ENCODE results near the gene SLC34A3. TPM values are rescaled to one million over a fixed set of nuclear protein-coding genes. Genes with fewer than 3 reads are reported as not detected.

The SLC34A3 gene
- total RNA-seq, 4 donors from 2014 or later = not detected

- TF ChIP-seq CTCF (IDR thresholded peaks at IDR 0.05) = no peak
- TF ChIP-seq POLR2AphosphoS5 (IDR thresholded peaks at IDR 0.05) = no peak
- TF ChIP-seq POLR2A (IDR thresholded peaks at IDR 0.05; ENCODE audit: low read depth) = no peak
- no peak for TF ChIP-seq EP300 (IDR thresholded peaks at IDR 0.05)
- intact Hi-C loops (cut with DNase I) = no loop called here
- no peak for DNase-seq (ENCODE audit: extremely low spot score)
- no peaks in the 10 kb centered on the region for H3K9me3 ChIP-seq
- H3K36me3 ChIP-seq = no peaks in the 10 kb centered on the region
- no peak overlapping the region for H3K4me3 ChIP-seq
- H3K4me1 ChIP-seq = peaks cover 2 to 19% (median 13%) of the 10 kb centered on the region in 4 donors
- H3K27ac ChIP-seq (replicated peaks in 1 of 4) = no peak overlapping the region
- WGBS = 64% methylated on average over 25 of the region's 27 CpGs
- peaks cover 0 to 78% (median 44%) of the 10 kb centered on the region in 4 donors for H3K27me3 ChIP-seq
Measured at GRCh38 chr9:137228968-137229896, 1.5 kb upstream of the SLC34A3 start.

GRCh38 chr9:137229903-137230704 lies 597 bp upstream of the SLC34A3 start:
- no peaks in the 10 kb centered on the region for H3K36me3 ChIP-seq
- no peak for DNase-seq (ENCODE audit: extremely low spot score)
- intact Hi-C loops (cut with DNase I) = no loop called here
- H3K4me1 ChIP-seq = peaks cover 0 to 19% (median 11%) of the 10 kb centered on the region in 4 donors
- no peak overlapping the region for H3K27ac ChIP-seq (replicated peaks in 1 of 4)
- 57% methylated on average over 13 of the region's 31 CpGs for WGBS
- H3K27me3 ChIP-seq = peaks cover 0 to 87% (median 48%) of the 10 kb centered on the region in 4 donors
- H3K9me3 ChIP-seq = no peaks in the 10 kb centered on the region
- H3K4me3 ChIP-seq = no peak overlapping the region
- TF ChIP-seq POLR2A (IDR thresholded peaks at IDR 0.05; ENCODE audit: low read depth) (no peak), EP300 (IDR thresholded peaks at IDR 0.05) (no peak), POLR2AphosphoS5 (IDR thresholded peaks at IDR 0.05) (no peak), CTCF (IDR thresholded peaks at IDR 0.05) (no peak)

GRCh38 chr9:137231372-137232039 lies 805 bp downstream of the SLC34A3 start:
- 89% methylated on average over 17 of the region's 23 CpGs for WGBS
- intact Hi-C loops (cut with DNase I) = no loop called here
- no peak for DNase-seq (ENCODE audit: extremely low spot score)
- no peak overlapping the region for H3K27ac ChIP-seq (replicated peaks in 1 of 4)
- no peaks in the 10 kb centered on the region for H3K9me3 ChIP-seq
- no peak overlapping the region for H3K4me3 ChIP-seq
- peaks cover 10 to 33% (median 24%) of the 10 kb centered on the region in 4 donors for H3K4me1 ChIP-seq
- no peaks in the 10 kb centered on the region for H3K36me3 ChIP-seq
- peaks cover 0 to 88% (median 48%) of the 10 kb centered on the region in 4 donors for H3K27me3 ChIP-seq
- no peak for TF ChIP-seq EP300 (IDR thresholded peaks at IDR 0.05)
- no peak for TF ChIP-seq POLR2AphosphoS5 (IDR thresholded peaks at IDR 0.05)
- no peak for TF ChIP-seq POLR2A (IDR thresholded peaks at IDR 0.05; ENCODE audit: low read depth)
- no peak for TF ChIP-seq CTCF (IDR thresholded peaks at IDR 0.05)

GRCh38 chr9:137232101-137232500 lies 1.4 kb downstream of the SLC34A3 start:
- 40% methylated on average over 2 of the region's 10 CpGs for WGBS
- Histone ChIP-seq H3K27me3 (peaks cover 0 to 82% (median 47%) of the 10 kb centered on the region in 4 donors), H3K27ac (replicated peaks in 1 of 4) (no peak overlapping the region), H3K4me3 (no peak overlapping the region), H3K9me3 (no peaks in the 10 kb centered on the region), H3K36me3 (no peaks in the 10 kb centered on the region), H3K4me1 (peaks cover 16 to 38% (median 28%) of the 10 kb centered on the region in 4 donors)
- no peak for DNase-seq (ENCODE audit: extremely low spot score)
- no peak for TF ChIP-seq CTCF (IDR thresholded peaks at IDR 0.05)
- TF ChIP-seq POLR2AphosphoS5 (IDR thresholded peaks at IDR 0.05) = no peak
- no peak for TF ChIP-seq EP300 (IDR thresholded peaks at IDR 0.05)
- no peak for TF ChIP-seq POLR2A (IDR thresholded peaks at IDR 0.05; ENCODE audit: low read depth)
- intact Hi-C loops (cut with DNase I) = no loop called here
